ENCODE measurements around the gene NQO1.
"Not testable (repeated sequence)": the region's sequence is repeated elsewhere in the genome, so short reads cannot be mapped to it uniquely, and the experiment has no call there.

The NQO1 gene

DNA sequence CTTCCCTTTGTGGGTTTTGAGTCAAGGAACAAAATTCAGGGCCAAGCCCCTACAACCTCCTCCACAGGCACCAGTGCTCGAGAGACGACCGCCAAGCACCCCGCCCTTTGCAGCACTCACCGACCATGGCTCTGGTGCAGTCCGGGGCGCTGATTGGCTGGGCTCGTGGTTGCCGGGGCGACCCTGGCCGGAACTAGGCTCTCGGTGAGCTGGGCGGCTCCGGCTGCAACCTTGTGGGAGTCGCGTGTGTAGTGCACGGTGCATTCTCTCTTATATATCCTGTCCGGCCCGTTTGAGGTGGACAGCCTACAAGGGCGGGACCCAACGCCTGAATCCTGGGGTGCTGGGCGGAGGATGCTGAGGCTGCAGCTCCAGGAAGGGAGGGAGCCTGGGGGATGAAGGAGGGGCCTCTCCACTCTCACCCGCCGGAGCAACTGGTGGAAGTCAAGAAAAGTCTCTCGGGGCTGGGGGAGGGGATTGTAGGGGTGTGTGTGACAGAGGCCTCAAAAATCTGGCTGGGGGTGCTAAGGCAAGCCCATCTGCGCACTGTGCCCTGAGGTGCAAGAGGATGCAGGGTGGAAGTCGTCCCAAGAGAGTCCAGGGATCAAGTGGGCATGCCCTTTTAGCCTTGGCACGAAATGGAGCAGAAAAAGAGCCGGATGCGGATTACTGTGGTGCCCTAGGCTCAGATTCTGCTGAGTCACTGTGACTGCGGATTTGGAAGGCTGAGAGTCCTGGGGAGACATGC is at the start of gene NQO1:
Gene NQO1 (minus strand): TSS at position 248 of the 748 bp plus-strand sequence. CDS start 121 bp downstream, at position 127.
- peak; percentile 97 for DNase-seq

DNA sequence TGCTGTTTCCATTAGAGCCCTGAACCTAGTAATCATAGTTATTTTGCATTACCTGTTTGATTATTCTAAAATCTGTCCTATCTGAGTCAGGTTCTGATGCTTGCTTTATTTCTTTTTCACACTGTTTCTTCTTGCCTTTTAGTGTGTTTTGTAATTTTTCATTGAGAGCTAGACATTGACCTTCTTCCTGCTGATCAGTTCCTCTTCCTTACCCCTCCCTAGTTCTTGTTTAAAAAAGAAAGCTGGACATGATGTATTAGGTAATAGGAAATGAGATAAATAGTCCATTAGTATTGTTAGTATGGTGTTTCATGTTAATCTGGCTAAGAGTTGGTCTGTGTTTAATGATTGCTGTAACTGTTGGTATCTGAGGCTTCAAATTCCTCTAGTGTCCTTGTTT is 49.2 kb upstream of the NQO1 start:
- no peak for DNase-seq

DNA sequence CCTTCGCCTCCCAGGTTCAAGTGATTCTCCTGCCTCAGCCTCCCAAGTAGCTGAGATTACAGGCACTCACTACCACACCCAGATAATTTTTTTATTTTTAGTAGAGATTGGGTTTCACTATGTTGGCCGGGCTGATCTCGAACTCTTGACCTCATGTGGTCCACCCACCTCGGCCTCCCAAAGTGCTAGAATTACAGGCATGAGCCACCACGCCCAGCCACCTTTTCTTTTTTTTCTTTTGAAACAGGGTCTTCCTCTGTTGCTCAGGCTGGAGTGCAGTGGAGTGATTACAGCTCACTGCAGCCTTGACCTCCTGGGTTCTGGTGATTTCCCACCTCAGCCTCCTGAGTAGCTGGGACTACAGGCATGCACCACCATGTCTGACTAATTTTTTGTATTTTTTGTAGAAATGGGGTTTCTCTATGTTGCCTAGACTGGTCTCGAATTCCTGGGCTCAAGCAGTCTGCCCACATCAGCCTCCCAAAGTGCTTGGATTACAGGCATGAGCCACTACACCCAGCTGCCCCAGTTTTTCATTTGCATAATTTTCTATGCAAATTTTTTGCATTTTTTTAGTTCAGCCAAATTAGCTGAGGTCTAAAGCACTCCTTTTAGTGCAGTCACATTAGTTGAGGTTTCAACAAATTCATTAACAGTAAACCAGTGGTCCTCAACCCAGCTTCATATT is 47.0 kb upstream of the NQO1 start:
- no peak for DNase-seq

DNA sequence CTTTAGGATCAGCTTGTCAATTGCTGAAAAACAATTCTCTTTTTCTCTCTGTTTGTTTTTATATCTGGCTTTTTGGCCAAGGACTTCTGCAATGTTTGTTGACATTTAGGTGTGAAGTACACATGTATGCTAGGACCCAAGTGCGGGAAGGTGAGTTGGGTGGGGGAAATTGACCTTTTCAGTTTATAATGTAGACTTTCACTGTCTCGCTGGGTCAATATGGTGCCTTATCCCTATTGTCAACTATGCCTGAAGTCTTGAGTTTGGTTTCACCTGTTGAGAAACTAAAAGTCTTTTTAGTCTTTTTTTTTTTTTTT is 45.2 kb upstream of the NQO1 start:
- no peak for DNase-seq

DNA sequence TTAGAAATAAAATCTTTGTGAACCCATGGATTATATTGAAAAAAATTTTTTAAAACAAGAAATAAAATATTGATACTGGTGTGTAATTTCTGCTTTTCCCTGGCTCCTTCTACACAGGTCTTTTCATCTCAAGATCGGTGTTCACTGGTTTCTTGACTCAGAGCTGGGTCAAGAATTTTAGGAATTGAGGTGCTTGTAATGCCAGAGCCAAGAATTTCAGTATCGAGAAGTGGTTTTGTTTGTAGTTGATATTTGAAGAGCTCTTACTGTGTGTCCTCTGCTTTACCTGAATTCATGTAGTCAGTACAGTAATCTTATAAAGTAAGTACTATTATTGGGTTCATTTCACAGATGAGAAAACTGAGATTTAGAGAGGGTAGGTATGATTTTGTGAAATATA is 43.0 kb upstream of the NQO1 start:
- no peak for DNase-seq

DNA sequence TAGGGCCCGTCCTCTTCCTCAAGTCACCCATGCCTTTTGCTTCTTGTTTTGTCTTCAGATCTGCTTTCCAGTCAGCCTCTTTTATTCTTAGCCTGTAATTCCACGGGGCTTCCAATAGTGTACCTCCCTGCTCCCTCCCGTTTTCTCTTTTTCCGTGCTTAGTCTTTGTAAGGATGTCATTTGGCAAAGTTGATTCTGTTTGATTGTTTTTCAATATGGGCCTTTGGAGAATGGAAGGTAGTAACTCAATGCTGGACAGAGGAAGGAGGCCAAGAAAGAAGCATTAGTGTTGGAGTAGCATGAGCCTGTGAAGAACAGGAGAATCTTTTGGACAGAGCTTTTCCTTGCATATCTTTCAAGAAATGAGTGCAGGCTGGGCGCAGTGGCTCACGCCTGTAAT is 42.3 kb upstream of the NQO1 start:
- no peak for DNase-seq

DNA sequence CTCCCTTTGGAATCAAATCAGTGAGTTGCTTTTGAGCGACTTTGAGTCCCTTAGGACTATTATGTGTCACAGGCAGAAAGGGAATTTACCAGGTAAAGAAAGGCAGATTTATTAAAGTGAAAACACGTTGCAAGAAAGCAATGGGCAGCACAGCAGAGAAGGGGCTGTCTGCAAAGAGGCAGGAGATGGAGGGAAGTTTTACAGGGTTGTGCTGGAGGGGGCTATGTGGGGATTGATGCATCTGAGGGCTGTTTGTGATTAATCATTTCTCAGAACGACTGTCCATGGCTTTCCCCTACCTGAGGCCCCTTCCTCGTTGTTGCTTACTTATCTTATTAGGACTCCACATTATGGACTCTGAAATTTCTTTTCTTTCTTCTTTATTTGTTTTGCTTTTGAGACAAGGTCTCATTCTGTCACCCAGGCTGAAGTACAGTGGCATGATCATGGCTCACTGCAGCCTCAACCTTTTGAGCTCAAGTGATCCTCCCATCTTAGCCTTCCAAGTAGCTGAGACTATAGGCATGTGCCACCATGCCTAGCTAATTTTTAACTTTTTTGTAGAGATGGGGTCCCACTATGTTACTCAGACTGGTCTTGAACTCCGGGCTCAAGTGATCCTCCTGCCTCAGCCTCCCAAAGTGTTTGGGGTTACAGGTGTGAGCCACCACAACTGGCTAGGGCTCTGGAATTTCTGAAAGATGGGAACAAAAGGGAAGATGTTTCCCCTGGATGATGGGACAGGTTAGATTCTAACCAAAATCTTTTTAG is 41.3 kb upstream of the NQO1 start:
- DNase-seq, result no peak

DNA sequence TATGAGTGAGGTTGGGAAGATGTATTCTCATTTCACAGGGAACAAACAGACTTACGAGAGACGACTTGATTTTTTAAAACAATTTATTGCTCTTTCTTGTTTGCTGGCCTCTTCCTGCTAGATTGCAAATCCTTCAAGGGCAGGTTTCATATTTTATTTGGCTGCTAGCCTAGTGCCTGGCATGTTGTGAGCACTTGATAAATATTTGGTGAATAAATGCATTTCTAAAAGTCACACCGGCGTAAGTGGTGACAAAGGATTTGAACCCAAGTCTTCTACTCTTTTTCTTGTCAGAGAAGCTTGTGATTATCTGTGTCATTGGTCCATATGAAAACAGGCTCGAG is 37.2 kb upstream of the NQO1 start:
- peak; percentile 14 for DNase-seq

DNA sequence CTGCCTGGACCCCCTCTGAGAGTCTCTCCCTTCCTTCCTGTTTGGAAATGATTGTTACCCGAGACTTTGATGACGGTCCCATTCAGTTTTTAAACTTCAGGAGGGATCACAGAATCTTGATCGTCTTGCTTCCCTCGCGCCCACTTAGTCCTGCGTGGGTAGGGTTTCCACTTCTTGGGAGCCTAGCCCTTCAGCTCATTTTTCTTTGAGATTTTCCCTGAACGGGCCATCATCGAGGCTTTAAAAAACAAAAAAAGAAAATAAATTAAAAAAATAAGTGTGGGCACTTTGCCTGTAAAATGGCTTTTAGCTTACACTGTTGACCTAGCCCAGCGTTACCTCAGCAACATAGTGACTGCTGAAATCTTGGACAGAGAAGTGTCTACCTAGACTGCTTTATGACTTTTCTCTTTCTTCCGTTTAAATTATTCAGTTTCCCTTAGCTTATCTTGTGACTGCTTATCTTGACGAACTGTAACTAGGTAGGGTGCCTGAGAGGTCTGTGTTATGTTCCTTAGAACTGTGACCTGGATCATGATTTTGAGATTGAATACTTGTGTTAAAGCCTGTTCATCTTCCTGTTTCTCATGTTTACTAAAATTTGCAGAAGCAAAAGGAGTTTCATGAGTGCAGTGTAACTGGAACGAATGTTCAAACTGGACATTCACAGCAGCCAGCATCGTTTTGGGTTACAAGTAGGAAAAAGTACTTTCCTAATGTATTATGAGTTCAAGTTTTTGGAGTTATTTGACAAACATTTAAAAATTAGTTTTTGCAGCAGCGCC is 36.6 kb upstream of the NQO1 start:
- peak; percentile 69 for DNase-seq

DNA sequence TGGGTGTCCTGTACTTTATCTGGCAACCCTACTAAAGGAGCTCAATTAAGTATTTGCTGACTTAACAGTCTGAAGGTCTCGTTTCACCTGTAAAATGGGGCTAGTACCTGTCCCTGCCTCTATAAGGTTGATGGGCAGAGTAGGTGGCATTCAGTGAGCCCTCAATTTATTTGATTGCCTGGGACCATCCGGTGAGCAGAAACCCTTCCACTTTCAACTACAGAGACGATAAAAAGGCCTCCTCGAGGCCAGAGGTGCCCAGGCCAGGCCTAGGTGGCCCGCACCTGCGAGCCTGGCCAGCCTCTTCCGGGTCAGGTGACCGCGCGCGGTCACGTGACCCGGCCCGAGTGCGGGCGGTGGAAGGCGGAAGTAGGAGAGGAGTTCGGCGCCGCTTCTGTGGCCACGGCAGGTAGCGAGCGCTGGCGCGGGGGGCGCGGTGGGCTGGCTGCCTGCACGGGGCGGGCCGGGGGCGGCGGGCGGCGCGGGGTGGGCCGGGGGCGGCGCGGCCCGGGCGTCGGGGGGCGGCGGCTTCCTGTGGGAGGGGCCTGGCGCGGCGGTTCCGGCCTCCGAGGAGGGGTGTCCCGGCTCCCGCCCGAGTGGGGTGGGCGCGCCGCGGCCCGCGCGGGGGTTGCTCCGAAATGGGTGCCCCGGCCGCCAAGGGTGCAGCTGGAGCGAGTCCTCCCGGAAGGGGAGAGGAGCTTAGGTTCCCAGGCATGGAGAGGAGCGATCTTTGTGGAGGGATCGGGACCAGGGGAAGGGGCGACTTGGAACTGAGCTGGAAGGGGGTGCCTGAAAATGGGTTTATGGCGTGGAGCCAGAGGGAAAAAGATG is 35.8 kb upstream of the NQO1 start, which contains the start of gene WWP2:
Gene WWP2 (plus strand): TSS at position 350 of the 831 bp plus-strand sequence. CDS start 24,679 bp downstream, outside the sequence.
- DNase-seq, result peak; percentile 87

DNA sequence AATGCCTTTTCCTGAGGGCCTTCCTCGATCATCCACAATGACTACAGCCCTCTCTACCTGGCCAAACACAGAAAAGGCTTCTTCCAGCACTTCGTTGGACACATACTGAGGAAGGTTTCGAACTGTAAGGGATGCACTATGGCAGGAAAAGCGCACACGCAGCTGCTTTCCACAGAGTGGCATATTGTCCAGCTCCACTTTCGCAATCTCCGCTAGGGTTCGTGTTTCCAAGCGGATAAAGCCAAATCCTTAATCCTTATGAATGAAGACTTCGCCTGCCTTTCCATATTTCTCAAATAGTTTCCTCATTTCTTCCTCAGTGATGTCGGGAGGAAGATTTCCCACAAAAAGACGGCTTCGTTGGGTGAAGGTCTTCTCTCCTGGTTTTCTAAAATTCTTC is 31.0 kb upstream of the NQO1 start:
- DNase-seq, result not testable (repeated sequence)

DNA sequence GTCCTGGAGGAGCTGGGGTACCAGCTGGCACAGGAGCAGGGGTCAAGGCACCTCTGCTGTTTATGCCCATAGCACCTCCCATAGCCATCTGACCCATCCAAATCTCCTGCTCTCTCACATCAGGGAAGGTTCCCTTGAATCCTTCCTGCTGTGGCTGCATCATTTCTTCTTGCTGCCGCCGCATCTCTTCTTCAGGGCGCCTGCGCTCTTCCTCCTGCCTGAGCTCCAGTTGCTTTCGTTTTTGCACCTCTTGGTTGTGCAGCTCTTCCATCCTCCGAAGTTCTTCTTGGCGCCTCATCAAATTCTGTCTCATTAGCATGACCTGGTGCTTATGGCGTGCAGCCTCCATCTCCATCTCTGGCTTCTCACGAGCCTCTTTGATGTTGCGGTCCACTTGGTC is 30.3 kb upstream of the NQO1 start:
- DNase-seq, result no peak

DNA sequence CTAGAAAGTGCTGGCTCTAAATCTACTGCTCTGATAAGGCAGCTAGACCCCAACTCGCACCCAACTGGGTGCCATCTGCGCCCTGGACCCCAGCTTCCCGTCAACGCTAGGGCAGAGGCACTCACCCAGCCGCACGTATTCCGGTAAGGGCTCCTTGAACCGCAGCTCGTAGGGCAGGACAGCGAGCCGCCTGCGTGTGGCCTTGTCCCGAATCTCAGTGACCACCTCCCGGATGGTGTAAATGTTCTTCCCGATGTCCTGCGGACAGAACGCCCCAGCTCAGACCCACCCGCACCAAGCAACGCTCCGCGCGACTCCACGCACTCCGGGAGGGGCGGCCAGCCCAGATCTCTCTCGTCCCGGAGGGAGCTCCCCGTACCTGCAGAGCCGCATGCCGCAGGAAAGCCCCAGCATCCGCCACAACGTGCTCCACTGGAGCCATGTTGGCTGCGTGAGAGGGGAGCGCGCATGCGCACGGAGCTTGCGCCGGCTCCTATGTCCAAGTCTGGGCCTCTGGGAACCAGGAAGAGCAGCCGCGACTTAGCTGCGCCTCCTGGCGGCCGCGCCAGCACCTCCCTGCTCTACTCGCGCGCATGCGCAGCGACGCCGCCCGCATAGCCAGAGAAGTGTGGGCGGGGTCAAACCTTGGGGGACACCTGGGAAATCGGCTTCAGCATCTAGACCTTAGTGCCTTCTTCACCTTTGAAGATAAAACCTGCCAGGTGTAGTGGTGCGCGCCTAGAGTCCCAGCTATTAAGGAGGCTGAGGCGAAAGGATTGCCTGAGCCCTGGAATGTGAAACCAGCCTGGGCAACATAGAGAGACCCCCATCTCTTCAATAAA is 28.3 kb upstream of the NQO1 start, which contains the start of gene NOB1:
Gene NOB1 (minus strand): TSS at position 458 of the 842 bp plus-strand sequence. CDS start 16 bp downstream, at position 442.
- DNase-seq, result peak; percentile 98

DNA sequence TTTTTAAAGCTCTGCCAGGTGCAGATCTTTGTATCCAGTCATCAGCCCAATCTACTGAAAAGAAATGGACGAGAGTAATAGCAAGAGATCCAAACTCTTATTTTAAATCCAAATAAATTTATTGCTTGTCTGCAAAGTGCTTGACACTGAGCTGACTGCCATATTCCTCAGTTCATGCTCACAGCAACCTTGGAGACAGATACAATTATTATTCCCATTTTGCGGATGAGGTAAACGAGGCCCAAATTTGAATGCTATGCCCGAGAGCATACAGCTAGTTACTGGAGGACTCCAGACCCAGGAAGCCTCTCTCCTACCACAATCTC is 27.7 kb upstream of the NQO1 start:
- DNase-seq, result no peak

DNA sequence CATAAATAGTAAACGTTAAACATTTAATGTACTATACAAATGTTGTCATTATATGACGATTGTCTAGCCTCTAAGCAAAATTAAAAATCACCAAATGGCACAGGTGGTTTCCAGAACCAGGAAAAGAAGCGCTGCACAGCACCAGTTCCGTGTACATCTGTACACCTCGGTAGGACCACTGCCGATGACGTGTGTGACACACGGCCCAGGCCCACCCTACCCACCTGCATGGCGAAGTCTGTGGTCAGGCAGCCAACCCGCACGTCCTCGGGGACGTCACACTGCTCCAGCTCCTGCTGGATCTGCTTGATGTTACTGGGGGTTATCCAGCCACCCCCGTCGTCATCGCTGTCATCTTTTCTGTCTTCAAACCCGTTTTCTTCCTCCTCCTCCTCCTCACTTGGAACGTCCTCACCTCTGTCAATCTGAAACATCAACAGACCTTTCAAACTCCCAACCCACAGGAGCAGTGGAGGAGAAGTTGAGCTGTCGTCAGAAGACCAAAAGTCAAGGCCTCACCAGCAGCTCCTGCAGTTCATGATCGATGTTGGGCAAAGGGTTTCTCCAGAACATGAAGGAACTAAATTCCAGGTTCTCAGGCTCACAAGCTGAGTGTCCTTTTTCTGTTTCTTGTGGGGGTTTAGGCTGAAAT is 22.5 kb upstream of the NQO1 start:
- no peak for DNase-seq

DNA sequence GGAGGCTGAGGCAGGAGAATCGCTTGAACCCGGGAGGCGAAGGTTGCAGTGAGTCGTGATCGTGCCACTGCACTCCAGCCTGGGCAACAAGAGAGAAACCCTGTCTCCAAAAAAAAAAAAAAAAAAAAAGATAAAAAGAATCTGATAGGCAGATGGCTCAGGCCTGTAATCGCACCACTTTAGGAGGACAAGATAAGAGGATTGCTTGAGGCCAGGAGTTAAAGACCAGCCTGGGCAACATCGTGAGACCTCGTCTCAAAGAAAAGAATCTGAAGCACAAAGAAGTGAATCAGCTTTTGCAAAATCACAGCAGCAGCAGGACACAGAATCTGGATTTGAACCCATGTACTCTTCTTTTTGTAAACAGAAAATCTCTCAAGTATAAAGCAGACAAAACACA is 20.8 kb upstream of the NQO1 start:
- no peak for DNase-seq

DNA sequence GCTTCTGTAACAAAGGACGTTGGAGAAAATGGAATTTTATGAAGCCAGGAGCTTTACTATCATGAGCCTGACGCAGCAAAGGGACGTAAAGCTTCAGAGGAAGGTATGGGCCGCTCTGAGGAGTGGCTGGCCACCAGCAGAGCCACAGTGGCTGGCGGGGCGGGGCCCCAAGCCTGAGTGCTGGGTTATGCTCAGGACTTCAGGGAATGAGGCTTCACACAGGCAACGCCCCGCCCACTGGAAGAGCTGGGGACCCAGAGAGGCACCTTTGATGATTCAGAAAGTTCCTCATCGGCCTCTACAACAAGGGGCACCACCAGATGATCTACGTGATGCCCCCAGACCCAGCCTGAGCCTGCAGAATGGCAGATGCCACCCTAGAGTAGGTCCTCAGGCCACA is 19.6 kb upstream of the NQO1 start:
- DNase-seq, result no peak

DNA sequence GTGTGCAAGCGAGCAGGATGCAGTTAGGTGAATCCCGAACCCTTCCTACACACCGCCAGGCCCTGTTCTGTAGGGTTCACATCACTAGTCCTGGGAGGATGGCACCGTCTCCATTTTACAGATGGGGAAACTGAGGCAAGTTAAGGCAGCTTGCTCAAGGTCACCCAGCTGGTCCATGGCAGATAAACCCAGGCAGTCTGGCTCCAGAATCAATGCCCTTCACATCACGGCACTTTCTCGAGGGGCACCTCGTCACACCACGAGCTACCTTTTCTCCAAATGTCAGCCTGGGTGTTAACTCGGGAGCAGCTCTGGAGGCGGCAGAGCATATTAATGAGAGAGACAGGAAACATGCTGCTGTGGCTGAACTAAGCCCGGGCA is 18.9 kb upstream of the NQO1 start:
- DNase-seq, result no peak

DNA sequence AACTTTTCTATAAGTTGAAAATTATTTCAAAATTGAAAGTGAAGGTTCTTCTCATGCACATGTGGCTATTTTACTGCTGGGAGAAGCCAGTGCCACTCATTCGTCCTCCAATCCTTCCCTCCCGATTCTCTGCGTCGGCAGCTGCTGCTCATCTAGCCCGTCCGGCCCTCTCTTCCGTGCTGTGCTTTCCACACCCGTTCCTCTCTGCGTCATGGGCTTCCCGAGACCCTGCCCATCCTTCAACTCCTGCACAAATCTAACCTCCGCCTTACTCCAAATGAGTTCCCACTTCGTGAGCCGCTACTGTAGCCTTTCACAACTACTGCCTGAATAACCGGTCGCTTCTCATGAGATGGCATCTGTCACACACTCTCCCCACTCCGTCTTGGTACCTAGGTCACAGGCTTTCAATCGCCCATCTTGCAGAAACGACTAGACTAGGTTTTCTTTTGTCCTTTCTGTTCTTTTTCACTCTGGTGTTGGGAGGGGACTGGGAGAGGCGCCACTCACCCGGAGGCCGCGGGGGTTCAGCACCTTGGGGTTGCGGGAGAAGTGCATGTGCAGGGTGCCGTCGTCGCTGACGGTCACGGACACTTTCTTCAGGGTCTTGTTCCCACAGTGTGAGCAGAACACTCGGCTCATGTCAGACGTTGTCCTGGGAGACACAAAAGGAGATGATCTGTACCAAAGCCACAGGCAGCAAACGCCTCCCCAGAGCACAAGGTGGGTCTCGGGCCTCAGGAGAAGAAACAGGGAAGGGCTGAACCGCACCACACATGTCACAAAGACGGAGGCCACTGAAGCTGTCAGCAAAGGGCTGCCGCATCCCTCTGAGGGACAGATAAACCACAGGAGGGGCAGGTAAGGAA is 18.2 kb upstream of the NQO1 start:
- DNase-seq, result no peak

All from hematopoietic multipotent progenitor cell treated with erythropoietin and hydrocortisone succinate and interleukin-3 and kit ligand, for 6 days (in vitro differentiated cells).